HG02852 (cell line): ENCODE measurements around the gene CSF1R.
"Not testable (repeated sequence)": the region's sequence is repeated elsewhere in the genome, so short reads cannot be mapped to it uniquely, and the experiment has no call there.

Experiments
- ATAC-seq: cut with Tn5 transposase; IDR thresholded peaks from one replicate; pipeline ENCODE4 v1.9.1; 2021; ENCODE audit warnings: mild to moderate bottlenecking, moderate library complexity; ENCODE audit not compliant: unreplicated experiment

CSF1R gene

GRCh38 chr5:150033334-150033733 lies 53.0 kb downstream of the CSF1R start:
- ATAC-seq: no peak

- not testable (repeated sequence) for ATAC-seq
Measured at GRCh38 chr5:150028047-150028446, 58.3 kb downstream of the CSF1R start.

GRCh38 chr5:150026682-150027172 lies 59.6 kb downstream of the CSF1R start:
- no peak for ATAC-seq

GRCh38 chr5:150024346-150024984 lies 61.9 kb downstream of the CSF1R start:
- ATAC-seq: no peak

GRCh38 chr5:150023136-150023535 lies 63.2 kb downstream of the CSF1R start:
- no peak for ATAC-seq

GRCh38 chr5:150022681-150023080 lies 63.7 kb downstream of the CSF1R start:
- no peak for ATAC-seq

- ATAC-seq: no peak
Measured at GRCh38 chr5:150022158-150022531, 64.2 kb downstream of the CSF1R start.

GRCh38 chr5:150021491-150022157 lies 64.7 kb downstream of the CSF1R start:
- ATAC-seq: no peak

GRCh38 chr5:150020249-150020648 lies 66.1 kb downstream of the CSF1R start:
- no peak for ATAC-seq

GRCh38 chr5:150017226-150018005 lies 68.9 kb downstream of the CSF1R start:
- ATAC-seq: no peak

- no peak for ATAC-seq
Measured at GRCh38 chr5:150016537-150016936, 69.8 kb downstream of the CSF1R start.

GRCh38 chr5:150015415-150015814 lies 70.9 kb downstream of the CSF1R start:
- ATAC-seq: no peak

- no peak for ATAC-seq
Measured at GRCh38 chr5:150014456-150014855, 71.9 kb downstream of the CSF1R start.

- ATAC-seq: no peak
Measured at GRCh38 chr5:150013931-150014330, 72.4 kb downstream of the CSF1R start.

- ATAC-seq: no peak
Measured at GRCh38 chr5:150009671-150010387, 76.5 kb downstream of the CSF1R start.

GRCh38 chr5:150007050-150007449 lies 79.3 kb downstream of the CSF1R start:
- no peak for ATAC-seq

- ATAC-seq: no peak
Measured at GRCh38 chr5:150006318-150006717, 80.0 kb downstream of the CSF1R start.
